Measurements from ENCODE around the gene HERC3. TPM values are rescaled to one million over a fixed set of nuclear protein-coding genes. Genes with fewer than 3 reads are reported as not detected.

HERC3 gene
- polyA plus RNA-seq, 3 donors = 30.5 to 36.9 (median 36.7) TPM

DNA sequence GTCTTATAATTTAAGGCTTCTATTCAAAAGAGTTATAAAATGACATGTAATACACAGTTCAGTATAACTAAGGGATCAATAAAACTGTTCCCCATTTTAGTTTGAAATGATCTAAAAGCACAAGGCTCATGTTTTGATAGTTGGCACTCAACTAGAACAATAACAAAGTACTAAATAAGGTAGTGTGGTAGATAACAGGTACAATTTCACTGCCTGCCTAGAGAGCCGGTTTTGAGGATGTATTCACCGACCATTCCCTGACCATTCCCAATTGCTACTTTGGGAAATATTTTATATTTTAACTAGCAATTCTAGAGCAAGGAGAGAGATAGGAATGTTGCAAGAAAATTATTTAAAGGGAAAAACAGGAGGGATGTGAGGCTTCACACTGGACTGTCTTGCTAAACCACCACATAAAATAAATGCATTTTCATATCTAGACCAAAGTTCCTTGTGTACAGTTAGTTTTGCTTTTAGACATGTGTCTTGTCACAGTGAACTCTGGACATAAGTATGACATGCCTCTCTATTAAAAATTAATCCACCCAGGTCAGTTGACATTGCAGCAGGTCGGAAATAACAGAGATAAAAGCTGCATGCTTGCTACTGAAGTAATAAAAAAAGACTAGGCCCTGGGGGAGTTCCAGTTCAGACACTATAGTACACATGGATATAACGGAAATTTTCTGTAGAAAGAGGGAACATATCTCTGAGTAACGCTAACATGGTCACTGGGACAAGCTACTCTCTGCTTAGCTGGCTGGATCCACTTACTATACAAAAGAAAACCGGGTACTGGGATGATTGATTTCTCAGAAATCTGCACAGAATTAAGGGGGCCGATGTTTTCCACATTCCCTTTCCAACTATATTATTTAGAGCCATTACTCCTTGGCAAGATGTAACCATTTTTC lies 161.6 kb downstream of the HERC3 start:
- TF ChIP-seq, protein P1, sequence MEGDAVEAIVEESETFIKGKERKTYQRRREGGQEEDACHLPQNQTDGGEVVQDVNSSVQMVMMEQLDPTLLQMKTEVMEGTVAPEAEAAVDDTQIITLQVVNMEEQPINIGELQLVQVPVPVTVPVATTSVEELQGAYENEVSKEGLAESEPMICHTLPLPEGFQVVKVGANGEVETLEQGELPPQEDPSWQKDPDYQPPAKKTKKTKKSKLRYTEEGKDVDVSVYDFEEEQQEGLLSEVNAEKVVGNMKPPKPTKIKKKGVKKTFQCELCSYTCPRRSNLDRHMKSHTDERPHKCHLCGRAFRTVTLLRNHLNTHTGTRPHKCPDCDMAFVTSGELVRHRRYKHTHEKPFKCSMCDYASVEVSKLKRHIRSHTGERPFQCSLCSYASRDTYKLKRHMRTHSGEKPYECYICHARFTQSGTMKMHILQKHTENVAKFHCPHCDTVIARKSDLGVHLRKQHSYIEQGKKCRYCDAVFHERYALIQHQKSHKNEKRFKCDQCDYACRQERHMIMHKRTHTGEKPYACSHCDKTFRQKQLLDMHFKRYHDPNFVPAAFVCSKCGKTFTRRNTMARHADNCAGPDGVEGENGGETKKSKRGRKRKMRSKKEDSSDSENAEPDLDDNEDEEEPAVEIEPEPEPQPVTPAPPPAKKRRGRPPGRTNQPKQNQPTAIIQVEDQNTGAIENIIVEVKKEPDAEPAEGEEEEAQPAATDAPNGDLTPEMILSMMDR (IDR thresholded peaks at IDR 0.05) = no peak
- Histone ChIP-seq H3K36me3 (replicated peaks in 1 of 2; ENCODE audit: control insufficient read depth in 1 of 2, insufficient read depth in 2 of 2, low read length in 2 of 2) (peaks cover 75 to 99% of the 10 kb centered on the region in 2 donors), H3K79me2 (ENCODE audit: insufficient read depth, low read length) (no peaks in the 10 kb centered on the region), H2AFZ (ENCODE audit: insufficient read depth, low read depth, low read length, poor library complexity, severe bottlenecking) (no peak overlapping the region), H3K27me3 (ENCODE audit: control insufficient read depth in 2 of 2, insufficient read depth in 2 of 2, low read length in 2 of 2) (no peaks in the 10 kb centered on the region), H3K4me2 (replicated peaks; ENCODE audit: extremely low read depth, low read length, poor library complexity, severe bottlenecking) (no peak overlapping the region), H3K9me3 (replicated peaks in 1 of 2; ENCODE audit: control insufficient read depth in 1 of 2, insufficient read depth in 1 of 2, low read length in 2 of 2) (no peaks in the 10 kb centered on the region), H3K4me1 (ENCODE audit: control insufficient read depth in 1 of 2, insufficient read depth in 2 of 2, low read length in 2 of 2) (no peaks in the 10 kb centered on the region), H3K27ac (ENCODE audit: low read depth in 1 of 2, low read length in 2 of 2) (no peak overlapping the region), H3K4me3 (replicated peaks in 1 of 3; ENCODE audit: low read depth in 2 of 3, low read length in 3 of 3) (no peak overlapping the region), H4K20me1 (ENCODE audit: insufficient read depth, low read length) (no peaks in the 10 kb centered on the region), H3K9ac (ENCODE audit: insufficient read depth, low read length, poor library complexity, severe bottlenecking) (no peak overlapping the region)
- Mint-ChIP-seq H3K4me1 (no peaks in the 10 kb centered on the region), H3K27me3 (ENCODE audit: low read depth in 3 of 3) (no peaks in the 10 kb centered on the region), H3K36me3 (peaks cover 82 to 83% of the 10 kb centered on the region in 2 donors), H3K9me3 (no peaks in the 10 kb centered on the region), H3K27ac (no peak overlapping the region), H3K4me3 (no peak overlapping the region)
- intact Hi-C loops (cut with micrococcal nuclease) = no loop called here
- 100% methylated on average over 1 of the region's 7 CpGs for whole genome bisulfite sequencing (ENCODE audit: insufficient coverage)
- DNase-seq = no peak

DNA sequence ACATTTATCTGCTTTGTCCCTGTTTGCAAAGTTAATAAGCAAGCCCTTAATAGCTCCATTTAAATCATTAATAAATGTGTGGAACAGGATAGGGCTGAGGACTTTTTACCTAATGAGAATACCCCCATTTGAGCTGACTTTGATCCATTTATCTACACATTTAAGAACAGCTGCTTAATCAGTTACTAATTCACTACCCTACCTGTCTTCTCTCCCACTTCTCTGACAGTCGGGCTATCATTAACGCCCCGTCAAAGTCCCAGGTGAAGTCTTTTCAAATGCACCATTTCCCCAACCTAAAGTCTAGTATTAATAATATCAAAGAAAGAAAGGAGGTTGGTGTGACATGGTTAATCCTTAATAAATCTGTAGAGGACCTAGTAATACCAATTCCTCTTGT lies 162.5 kb downstream of the HERC3 start:
- TF ChIP-seq, protein P1 (IDR thresholded peaks at IDR 0.05) = no peak
- Histone ChIP-seq H3K79me2 (ENCODE audit: insufficient read depth, low read length) (no peaks in the 10 kb centered on the region), H3K9ac (ENCODE audit: insufficient read depth, low read length, poor library complexity, severe bottlenecking) (no peak overlapping the region), H3K36me3 (replicated peaks in 1 of 2; ENCODE audit: control insufficient read depth in 1 of 2, insufficient read depth in 2 of 2, low read length in 2 of 2) (peaks cover 74 to 99% of the 10 kb centered on the region in 2 donors), H3K4me1 (ENCODE audit: control insufficient read depth in 1 of 2, insufficient read depth in 2 of 2, low read length in 2 of 2) (no peaks in the 10 kb centered on the region), H4K20me1 (ENCODE audit: insufficient read depth, low read length) (no peaks in the 10 kb centered on the region), H3K4me3 (replicated peaks in 1 of 3; ENCODE audit: low read depth in 2 of 3, low read length in 3 of 3) (no peak overlapping the region), H3K27me3 (ENCODE audit: control insufficient read depth in 2 of 2, insufficient read depth in 2 of 2, low read length in 2 of 2) (no peaks in the 10 kb centered on the region), H3K9me3 (replicated peaks in 1 of 2; ENCODE audit: control insufficient read depth in 1 of 2, insufficient read depth in 1 of 2, low read length in 2 of 2) (no peaks in the 10 kb centered on the region), H2AFZ (ENCODE audit: insufficient read depth, low read depth, low read length, poor library complexity, severe bottlenecking) (no peak overlapping the region), H3K4me2 (replicated peaks; ENCODE audit: extremely low read depth, low read length, poor library complexity, severe bottlenecking) (no peak overlapping the region), H3K27ac (ENCODE audit: low read depth in 1 of 2, low read length in 2 of 2) (no peak overlapping the region)
- Mint-ChIP-seq H3K4me1 (no peaks in the 10 kb centered on the region), H3K27ac (peak overlapping the region in 1 of 7 donors; percentile 27), H3K9me3 (no peaks in the 10 kb centered on the region), H3K4me3 (no peak overlapping the region), H3K36me3 (peaks cover 82 to 83% of the 10 kb centered on the region in 2 donors), H3K27me3 (ENCODE audit: low read depth in 3 of 3) (no peaks in the 10 kb centered on the region)
- intact Hi-C loops (cut with micrococcal nuclease) = no loop called here
- DNase-seq = no peak
- WGBS (ENCODE audit: insufficient coverage) = no CpG with 5 or more reads among the region's 3 CpGs
